IMR-90 (cell line): ENCODE measurements around the gene ADGRG2. TPM values are rescaled to one million over a fixed set of nuclear protein-coding genes. Genes with fewer than 3 reads are reported as not detected.

Source experiments
- ATAC-seq: fragments of 200-7000 bp; cut with Tn5 transposase; 2 replicates; pipeline ENCODE4 v1.9.1; 2020; ENCODE audit warnings: low read depth, mild to moderate bottlenecking, moderate library complexity
- BruUV-seq: library from RNA; stranded (reverse); fragments of 400-500 nt; replicated peaks from 2 replicates; lab custom pipeline; 2021; lab: Mats Ljungman, UMichigan
- CTCF ChIA-PET: fragments of 300-600 bp; formaldehyde crosslinking; extraction: SDS; loops from one replicate; lab custom pipeline; 2021; ENCODE audit warnings: antibody characterized with exemption; lab: Yijun Ruan, JAX
- POLR2A ChIA-PET: fragments of 300-600 bp; sonication (Branson Sonifier 250); formaldehyde crosslinking; loops from one replicate; lab custom pipeline; 2022; ENCODE audit warnings: antibody characterized with exemption; ENCODE audit not compliant: unreplicated experiment; lab: Charles Lee
- DNase-seq: peaks from one replicate; pipeline ENCODE4 v3.0.0; 2013
- H2AFZ ChIP-seq: replicated peaks from 2 replicates; pipeline ENCODE3; 2013; ENCODE audit warnings: low read length, mild to moderate bottlenecking; ENCODE audit not compliant: poor library complexity
- H2AK5ac ChIP-seq: 2 replicates; pipeline ENCODE4 v1.6.1; 2013; ENCODE audit warnings: low read depth, low read length, inconsistent platforms
- H2AK9ac ChIP-seq: replicated peaks from 2 replicates; pipeline ENCODE3; 2013; ENCODE audit warnings: mild to moderate bottlenecking, low read depth, low read length, moderate library complexity; ENCODE audit not compliant: poor library complexity
- H2BK120ac ChIP-seq: 2 replicates; pipeline ENCODE4 v1.6.1; 2013; ENCODE audit warnings: low read depth, low read length, inconsistent platforms
- H2BK15ac ChIP-seq: 3 replicates; pipeline ENCODE4 v1.6.1; 2013; ENCODE audit warnings: low read depth, low read length, inconsistent platforms
- H2BK20ac ChIP-seq: 2 replicates; pipeline ENCODE4 v1.6.1; 2013; ENCODE audit warnings: low read depth, mild to moderate bottlenecking, inconsistent platforms, low read length, moderate library complexity
- H2BK5ac ChIP-seq: 2 replicates; pipeline ENCODE4 v1.6.1; 2013; ENCODE audit warnings: mild to moderate bottlenecking, low read depth, low read length, inconsistent platforms; ENCODE audit not compliant: poor library complexity, severe bottlenecking
- H3K14ac ChIP-seq: replicated peaks from 2 replicates; pipeline ENCODE4 v1.6.1; 2013; ENCODE audit warnings: low read depth, low read length, inconsistent platforms
- H3K18ac ChIP-seq: 2 replicates; pipeline ENCODE4 v1.6.1; 2013; ENCODE audit warnings: low read depth, low read length, control low read depth
- H3K23ac ChIP-seq: 2 replicates; pipeline ENCODE4 v1.6.1; 2013; ENCODE audit warnings: low read depth, low read length, inconsistent platforms
- H3K27ac ChIP-seq: 2 replicates; pipeline ENCODE4 v1.5.1; 2013; ENCODE audit warnings: mild to moderate bottlenecking, control low read depth, low read length; ENCODE audit not compliant: insufficient read depth
- H3K27me3 ChIP-seq: 2 replicates; pipeline ENCODE4 v1.6.1; 2013; ENCODE audit warnings: low read length; ENCODE audit not compliant: control insufficient read depth, insufficient read depth
- H3K36me3 ChIP-seq: 2 replicates; pipeline ENCODE4 v1.6.1; 2013; ENCODE audit warnings: low read length, mixed read lengths; ENCODE audit not compliant: control insufficient read depth, insufficient read depth
- H3K4ac ChIP-seq: 2 replicates; pipeline ENCODE4 v1.6.1; 2013; ENCODE audit warnings: low read depth, low read length, inconsistent platforms
- H3K4me1 ChIP-seq: 2 replicates; pipeline ENCODE4 v1.6.1; 2013; ENCODE audit warnings: low read length, mixed read lengths; ENCODE audit not compliant: control insufficient read depth, insufficient read depth
- H3K4me2 ChIP-seq: 2 replicates; pipeline ENCODE4 v1.6.1; 2013; ENCODE audit warnings: low read depth, mild to moderate bottlenecking, control low read depth, low read length, moderate library complexity
- H3K4me3 ChIP-seq: 2 replicates; pipeline ENCODE4 v1.5.1; 2013; ENCODE audit warnings: low read depth, mild to moderate bottlenecking, control low read depth, low read length, moderate library complexity; ENCODE audit not compliant: insufficient read depth
- H3K56ac ChIP-seq: 2 replicates; pipeline ENCODE4 v1.6.1; 2013; ENCODE audit warnings: low read length, inconsistent platforms; ENCODE audit not compliant: insufficient read depth; ENCODE audit errors: extremely low read depth
- H3K79me1 ChIP-seq, 2 experiments: 2 replicates each; pipeline ENCODE4 v1.6.1; 2013; ENCODE audit warnings: low read length in 2 of 2, inconsistent platforms in 1 of 2, low read depth in 1 of 2
- H3K9ac ChIP-seq: 2 replicates; pipeline ENCODE4 v1.6.1; 2013; ENCODE audit warnings: low read depth, low read length, control low read depth
- H3K9me1 ChIP-seq: 2 replicates; pipeline ENCODE4 v1.6.1; 2013; ENCODE audit warnings: low read length, inconsistent platforms; ENCODE audit not compliant: insufficient read depth
- H3K9me3 ChIP-seq: 2 replicates; pipeline ENCODE4 v1.6.1; 2013; ENCODE audit warnings: low read length; ENCODE audit not compliant: control insufficient read depth, insufficient read depth
- H4K20me1 ChIP-seq: 2 replicates; pipeline ENCODE4 v1.6.1; 2013; ENCODE audit warnings: low read length, inconsistent platforms; ENCODE audit not compliant: insufficient read depth
- H4K5ac ChIP-seq: 2 replicates; pipeline ENCODE4 v1.6.1; 2013; ENCODE audit warnings: mild to moderate bottlenecking, low read depth, low read length, control low read depth
- H4K8ac ChIP-seq, 2 experiments: 2 replicates each; pipeline ENCODE4 v1.6.1; 2013; ENCODE audit warnings: low read depth in 2 of 2, low read length in 2 of 2, control low read depth in 1 of 2, inconsistent platforms in 1 of 2
- H4K91ac ChIP-seq: 2 replicates; pipeline ENCODE4 v1.6.1; 2013; ENCODE audit warnings: low read depth, low read length, inconsistent platforms; ENCODE audit not compliant: insufficient read depth
- BHLHE40 ChIP-seq: fragments of 150-350 bp; IDR thresholded peaks from 2 replicates; pipeline ENCODE4 v1.6.1; 2016; ENCODE audit warnings: mild to moderate bottlenecking, low read depth, low read length
- CEBPB ChIP-seq: IDR thresholded peaks from 2 replicates; pipeline ENCODE4 v1.6.1; 2012; ENCODE audit warnings: low read depth, low read length, improper control_type of control experiment
- CHD1 ChIP-seq: IDR thresholded peaks from 2 replicates; pipeline ENCODE4 v1.6.1; 2012; ENCODE audit warnings: low read depth, low read length, improper control_type of control experiment
- FOS ChIP-seq: fragments of 150-350 bp; IDR thresholded peaks from 2 replicates; pipeline ENCODE4 v1.6.1; 2016; ENCODE audit warnings: low read depth, low read length
- MAFK ChIP-seq: IDR thresholded peaks from 2 replicates; pipeline ENCODE4 v1.6.1; 2012; ENCODE audit warnings: low read depth, low read length, improper control_type of control experiment
- MXI1 ChIP-seq: IDR thresholded peaks from 2 replicates; pipeline ENCODE4 v1.6.1; 2012; ENCODE audit warnings: low read depth, mild to moderate bottlenecking, low read length, moderate library complexity, borderline replicate concordance
- POLR2A ChIP-seq: IDR thresholded peaks from 2 replicates; pipeline ENCODE4 v1.6.1; 2012; ENCODE audit warnings: mild to moderate bottlenecking, low read depth, low read length
- RCOR1 ChIP-seq: IDR thresholded peaks from 2 replicates; pipeline ENCODE4 v1.6.1; 2012; ENCODE audit warnings: mild to moderate bottlenecking, low read length, improper control_type of control experiment; ENCODE audit not compliant: insufficient replicate concordance
- RFX5 ChIP-seq: IDR thresholded peaks from 2 replicates; pipeline ENCODE4 v1.8.0; 2012; ENCODE audit warnings: low read depth, mild to moderate bottlenecking, low read length, moderate library complexity
- SMC3 ChIP-seq: fragments of 150-350 bp; IDR thresholded peaks from 2 replicates; pipeline ENCODE4 v1.6.1; 2016; ENCODE audit warnings: low read depth, mild to moderate bottlenecking, antibody characterized with exemption, low read length, moderate library complexity
- USF2 ChIP-seq: fragments of 150-350 bp; IDR thresholded peaks from 2 replicates; pipeline ENCODE4 v1.6.1; 2017; ENCODE audit warnings: mild to moderate bottlenecking, antibody characterized with exemption, low read length, low read depth
- WGBS, 2 experiments: methylation state at CpG; one replicate each; pipeline versions ENCODE4 v1.1.5 to v1.1.7; 2013; ENCODE audit warnings: missing lambda C conversion rate in 2 of 2; ENCODE audit not compliant: insufficient read length in 1 of 2; ENCODE audit errors: extremely low coverage in 2 of 2; 5-methylcytosine and 5-hydroxymethylcytosine counted together
- dilution Hi-C: fragments of 300-500 bp; cut with HindIII; formaldehyde crosslinking; loops from one replicate; pipeline ENCODE4 v1.14.3; 2018; ENCODE audit warnings: low sequenced_read_pairs; ENCODE audit not compliant: unreplicated experiment
- in situ Hi-C: fragments of 300-500 bp; cut with MboI; formaldehyde crosslinking; loops from 3 replicates; pipeline ENCODE4 v1.14.3; 2019; ENCODE audit warnings: low sequenced_read_pairs, inconsistent platforms, mixed read lengths
- intact Hi-C: fragments of 100-400 bp; cut with micrococcal nuclease; formaldehyde crosslinking; loops from 2 replicates; pipeline ENCODE4 v1.10.0; 2022
- polyA plus RNA-seq, 3 experiments: library from polyadenylated mRNA; depleted of rRNA; stranded (reverse); fragments of >200 nt; gene quantifications; 2 replicates each; pipeline ENCODE4 v1.2.3, GENCODE V29; 2012; ENCODE audit warnings: low replicate concordance in 1 of 3
- total RNA-seq: library from RNA; depleted of rRNA; stranded (reverse); fragments of >200 nt; gene quantifications from 2 replicates; pipeline ENCODE4 v1.2.3, GENCODE V29; 2012

ADGRG2 gene
- total and polyA plus RNA-seq, 2 of the 4 experiments (the other 2 are of a cell fraction) = under 0.01 to 0.07 TPM

- no peak overlapping the region for H4K5ac ChIP-seq
- H3K14ac ChIP-seq = no peak overlapping the region
- H2AK9ac ChIP-seq = no peak overlapping the region
- BruUV-seq = no TSS peak
- H2BK15ac ChIP-seq = no peak overlapping the region
- in situ Hi-C loops = no loop called here
- H3K27me3 ChIP-seq = no peaks in the 10 kb centered on the region
- H3K9ac ChIP-seq = no peak overlapping the region
- intact Hi-C loops = no loop called here
- H3K23ac ChIP-seq = no peak overlapping the region
- H3K9me1 ChIP-seq = no peaks in the 10 kb centered on the region
- H3K4ac ChIP-seq = no peak overlapping the region
- H3K4me2 ChIP-seq = no peak overlapping the region
- no peak overlapping the region; the same call in 1 of the 2 replicates for H3K56ac ChIP-seq
- H2BK5ac ChIP-seq = no peak overlapping the region
- ChIA-PET POLR2A (no interaction called here), CTCF (no interaction called here)
- H3K36me3 ChIP-seq = no peaks in the 10 kb centered on the region
- no peak overlapping the region for H4K8ac ChIP-seq
- no peak overlapping the region for H4K91ac ChIP-seq
- DNase-seq = no peak
- 59% methylated on average over 5 of the region's 7 CpGs; no CpG with 5 or more reads in 1 of the 2 experiments for WGBS, 2 experiments
- no peaks in the 10 kb centered on the region for H4K20me1 ChIP-seq
- H3K4me3 ChIP-seq = no peak overlapping the region
- no peak for ATAC-seq
- peaks cover 0 to 5% of the 10 kb centered on the region in 2 experiments; a peak in 2 of 4 replicates for H3K79me1 ChIP-seq
- H2BK120ac ChIP-seq = no peak overlapping the region
- no peak overlapping the region for H3K27ac ChIP-seq
- no peaks in the 10 kb centered on the region for H3K9me3 ChIP-seq
- dilution Hi-C loops = no loop called here
- TF ChIP-seq CEBPB (no peak), SMC3 (no peak), BHLHE40 (no peak), RCOR1 (no peak), MXI1 (no peak), USF2 (no peak), FOS (no peak), CHD1 (no peak), RFX5 (no peak), POLR2A (no peak), MAFK (no peak)
- H3K4me1 ChIP-seq = no peaks in the 10 kb centered on the region
- no peak overlapping the region for H2BK20ac ChIP-seq
- H2AFZ ChIP-seq = no peak overlapping the region
- H2AK5ac ChIP-seq = no peak overlapping the region
- no peak overlapping the region for H3K18ac ChIP-seq
These were observed 148.6 kb downstream of the ADGRG2 start for GRCh38 chrX:18973527-18974192.
